GM18508 (cell line): ENCODE data around the gene DCAF6.
"Not testable (repeated sequence)": the region's sequence is repeated elsewhere in the genome, so short reads cannot be mapped to it uniquely, and the experiment has no call there.

Source experiments
- ATAC-seq: cut with Tn5 transposase; IDR thresholded peaks from one replicate; pipeline ENCODE4 v1.9.1; 2021; ENCODE audit warnings: moderate number of reproducible peaks; ENCODE audit not compliant: insufficient read depth, unreplicated experiment

The DCAF6 gene

DNA sequence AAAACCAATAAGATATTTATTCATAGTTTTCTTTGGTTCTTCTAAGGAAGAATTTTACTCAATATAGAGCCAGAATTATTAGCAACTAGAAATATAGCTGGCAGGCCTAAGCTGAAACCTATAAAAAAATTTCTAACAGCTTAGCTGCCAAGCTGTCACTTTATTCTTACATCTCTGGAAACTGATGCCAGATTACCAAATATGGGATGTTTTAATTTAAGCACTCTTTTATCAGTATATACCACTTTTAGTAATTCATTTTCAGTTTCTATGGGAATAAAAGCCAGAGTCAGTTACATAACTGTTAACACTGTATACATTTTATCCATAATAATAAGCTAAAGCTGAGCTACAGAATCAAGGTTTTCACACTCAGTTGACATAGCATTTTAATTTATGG, 69.0 kb downstream of the DCAF6 start:
- no peak for ATAC-seq

DNA sequence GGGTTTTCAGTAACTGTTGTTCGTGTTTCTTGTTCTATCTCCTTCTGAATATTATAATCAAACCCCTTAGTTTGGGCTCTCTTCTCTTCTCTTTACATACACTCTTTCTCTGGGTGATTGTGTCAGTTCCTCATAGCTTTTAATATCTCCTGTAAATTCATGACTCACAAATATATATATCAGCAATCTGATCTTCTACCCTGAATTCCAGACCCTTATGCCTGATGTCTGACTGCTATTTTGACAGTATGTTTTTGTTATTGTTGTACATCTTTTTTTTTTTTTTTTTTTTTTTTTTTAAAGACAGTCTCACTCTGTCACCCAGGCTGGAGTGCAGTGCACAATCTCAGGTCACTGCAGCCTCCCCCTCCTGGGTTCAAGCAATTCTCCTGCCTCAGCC, 71.2 kb downstream of the DCAF6 start:
- no peak for ATAC-seq

DNA sequence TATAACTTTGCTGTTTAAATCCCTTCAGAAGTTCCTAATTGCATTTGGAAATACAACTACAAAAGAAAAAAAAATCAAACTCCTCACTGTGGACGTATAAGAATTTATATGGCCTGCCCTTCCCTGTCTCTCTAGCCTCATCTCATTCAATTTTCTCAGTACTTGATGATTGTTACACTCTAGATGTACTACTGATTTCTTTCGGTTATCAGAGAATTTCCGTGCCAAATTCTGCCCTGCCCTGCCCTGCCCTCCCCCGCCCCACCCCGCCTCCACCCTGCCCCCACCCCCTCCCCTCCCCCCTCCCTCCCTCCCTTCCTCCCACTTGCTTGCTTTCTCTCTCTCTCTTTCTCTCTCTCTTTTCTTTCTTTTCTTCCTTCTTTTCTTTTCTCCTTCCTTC, 72.1 kb downstream of the DCAF6 start:
- no peak for ATAC-seq

DNA sequence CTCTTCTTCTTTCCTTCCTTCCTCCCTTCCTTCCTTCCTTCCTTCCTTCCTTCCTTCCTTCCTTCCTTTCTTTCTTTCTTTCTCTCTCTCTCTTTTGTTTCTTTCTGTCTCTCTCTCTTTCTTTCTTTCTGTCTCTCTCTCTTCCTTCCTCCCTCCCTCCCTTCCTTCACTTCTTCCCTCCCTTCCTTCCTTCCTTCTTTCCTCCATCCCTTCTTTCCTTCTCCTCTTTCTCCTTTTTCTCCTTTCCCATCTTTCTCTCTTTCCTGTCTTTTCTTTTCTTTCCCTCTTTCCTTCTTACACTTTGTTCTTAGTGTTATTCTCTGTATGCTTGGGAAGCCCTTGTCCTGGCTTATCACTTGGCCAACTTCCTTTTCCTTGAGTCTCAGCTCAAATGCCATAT, 72.8 kb downstream of the DCAF6 start:
- no peak for ATAC-seq

DNA sequence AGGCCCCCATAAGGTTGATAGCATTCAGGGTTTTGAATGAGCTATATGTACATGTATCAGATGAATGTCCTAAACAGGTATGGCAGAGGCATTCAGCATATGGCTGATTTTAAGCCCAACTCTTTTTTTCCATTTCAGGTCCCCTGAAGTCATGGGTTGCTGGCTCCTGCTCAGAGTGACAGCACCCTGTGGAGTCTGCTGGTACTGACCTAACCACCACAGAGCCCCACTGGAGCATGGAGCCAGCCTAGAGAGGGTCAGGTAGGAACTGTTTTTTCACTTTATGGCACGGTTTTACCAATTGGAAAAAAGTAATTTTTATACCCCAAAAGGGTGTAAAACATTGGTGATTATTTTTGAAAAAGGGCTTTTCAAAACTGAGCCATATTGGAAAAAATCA, 82.9 kb downstream of the DCAF6 start:
- ATAC-seq, result no peak

DNA sequence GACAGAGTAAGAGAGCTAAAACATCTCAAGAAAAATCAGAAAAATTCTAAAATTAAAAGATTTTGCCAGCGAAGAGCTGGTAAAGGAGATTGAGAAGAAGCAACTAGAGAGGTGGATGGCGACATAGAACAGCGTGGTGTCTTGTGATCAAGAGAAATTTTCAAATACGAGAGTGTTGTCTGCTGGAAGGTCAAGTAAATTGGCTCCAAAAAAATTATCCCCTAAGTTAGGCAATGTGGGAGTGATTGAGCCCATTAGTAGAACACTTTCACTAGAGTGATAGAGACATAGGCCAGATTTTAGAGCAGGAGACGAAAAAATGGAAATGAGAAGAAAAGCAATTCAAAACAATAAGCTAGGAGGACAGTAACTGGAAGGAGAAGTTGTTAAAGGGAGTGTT, 94.7 kb downstream of the DCAF6 start:
- ATAC-seq, result no peak

DNA sequence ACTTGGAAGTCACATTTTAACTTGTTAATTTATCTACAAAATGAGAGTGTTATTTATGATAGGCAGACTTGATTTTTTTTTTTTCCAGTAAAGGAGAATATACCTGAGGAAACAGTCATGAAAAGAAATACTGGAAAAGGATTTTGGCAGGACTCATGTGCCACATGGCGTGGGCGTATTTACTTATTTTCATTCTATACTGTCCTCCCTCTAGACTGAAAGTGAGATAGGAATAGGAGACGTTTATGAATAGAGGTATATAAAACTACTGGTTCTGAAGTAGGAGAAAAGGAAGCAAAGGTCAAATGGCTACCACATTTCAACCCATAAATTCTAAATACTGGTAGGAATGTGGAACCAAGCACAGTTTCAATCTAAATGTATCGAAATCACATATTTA, 95.1 kb downstream of the DCAF6 start:
- ATAC-seq, result no peak

DNA sequence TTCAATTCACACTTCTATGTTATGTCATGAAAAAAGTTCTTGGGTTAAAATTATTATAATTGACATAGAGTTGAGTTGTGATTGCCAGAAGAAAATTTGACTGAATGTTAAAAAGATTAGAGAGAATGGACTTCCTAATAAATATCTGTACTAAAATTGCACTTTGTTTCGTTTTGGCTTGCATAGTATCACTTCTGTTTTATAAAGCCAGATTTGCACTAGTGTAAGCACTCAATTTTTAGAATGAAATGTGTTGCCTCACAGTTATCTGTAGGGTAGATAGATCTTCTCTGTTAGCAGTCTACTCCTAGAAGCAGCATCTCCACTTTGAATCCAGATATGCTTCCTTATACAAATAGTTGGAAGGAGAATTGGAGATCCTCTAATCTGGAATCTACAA, 95.5 kb downstream of the DCAF6 start:
- ATAC-seq, result no peak

DNA sequence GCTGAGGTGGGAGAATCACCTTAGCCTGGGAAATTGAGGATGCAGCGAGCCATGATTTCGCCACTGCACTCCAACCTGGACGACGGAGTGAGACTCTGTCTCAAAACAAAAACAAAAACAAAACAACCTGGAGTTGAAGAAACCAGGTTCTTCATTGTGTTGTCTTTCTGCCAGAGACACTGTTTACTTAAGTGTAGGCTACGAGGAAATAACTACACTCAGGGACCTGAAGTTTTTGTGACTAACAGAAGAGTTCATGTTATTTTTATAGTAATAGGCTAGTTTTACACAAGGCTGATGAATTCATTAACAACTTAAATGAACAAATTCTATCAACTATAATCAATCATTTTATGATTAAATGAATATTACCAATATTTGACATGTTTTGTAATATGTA, 98.9 kb downstream of the DCAF6 start:
- ATAC-seq, result no peak

DNA sequence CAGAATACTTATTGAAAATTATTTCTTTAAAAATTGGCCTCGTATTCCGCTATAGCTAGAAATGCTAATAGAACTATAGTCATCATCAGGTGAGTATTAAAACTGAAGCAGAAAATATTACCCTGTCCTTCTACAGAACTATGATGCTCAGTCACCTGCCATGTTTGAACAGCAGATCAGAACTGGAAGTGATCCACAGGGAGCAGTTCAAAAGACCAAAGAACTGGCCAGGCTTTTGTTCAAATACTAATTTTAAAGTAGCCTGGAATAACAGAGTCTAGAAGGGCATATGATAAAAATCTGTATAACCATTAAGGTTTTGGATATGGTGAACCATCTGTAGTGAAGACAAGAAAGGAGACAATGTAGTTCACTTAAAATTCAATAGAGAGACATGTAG, 105.9 kb downstream of the DCAF6 start:
- no peak for ATAC-seq

DNA sequence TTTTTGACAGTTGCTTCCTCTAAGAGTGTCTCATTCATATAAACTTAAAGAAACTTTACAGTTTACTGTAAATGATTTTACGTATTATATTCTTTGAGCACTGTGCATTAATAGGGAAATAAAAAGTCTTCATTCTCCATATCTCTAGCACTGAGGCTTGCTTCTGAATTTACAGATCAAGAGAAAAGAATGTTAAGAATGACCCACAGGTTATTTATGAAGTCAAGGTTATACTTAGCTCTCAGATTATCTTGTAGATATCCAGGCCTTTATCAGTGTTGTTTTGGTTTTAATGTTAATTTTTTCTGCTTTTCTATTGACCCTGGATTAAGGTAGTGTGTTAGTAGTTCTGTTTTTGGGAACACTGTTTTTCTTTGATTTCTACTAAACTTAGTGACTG, 108.8 kb downstream of the DCAF6 start:
- ATAC-seq, result no peak

DNA sequence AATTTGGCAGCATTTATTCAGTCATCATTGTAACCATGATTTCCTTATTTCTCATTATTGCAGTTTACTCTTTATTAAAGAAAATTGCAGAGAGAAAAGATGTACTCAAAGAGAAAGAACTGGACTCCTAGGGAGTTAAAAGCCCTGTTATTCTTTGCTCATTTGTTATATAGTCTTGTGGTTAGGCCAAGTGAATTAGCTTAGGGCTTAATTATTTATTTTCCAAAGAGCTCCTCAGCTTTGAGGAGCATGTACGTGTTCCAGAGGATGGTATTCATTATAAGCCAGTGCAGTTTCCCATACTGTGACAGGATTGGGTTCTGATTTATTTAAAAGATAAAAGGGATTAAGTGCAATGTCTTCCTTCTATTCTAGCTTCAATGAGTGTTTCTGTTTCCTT, 113.8 kb downstream of the DCAF6 start:
- no peak for ATAC-seq

DNA sequence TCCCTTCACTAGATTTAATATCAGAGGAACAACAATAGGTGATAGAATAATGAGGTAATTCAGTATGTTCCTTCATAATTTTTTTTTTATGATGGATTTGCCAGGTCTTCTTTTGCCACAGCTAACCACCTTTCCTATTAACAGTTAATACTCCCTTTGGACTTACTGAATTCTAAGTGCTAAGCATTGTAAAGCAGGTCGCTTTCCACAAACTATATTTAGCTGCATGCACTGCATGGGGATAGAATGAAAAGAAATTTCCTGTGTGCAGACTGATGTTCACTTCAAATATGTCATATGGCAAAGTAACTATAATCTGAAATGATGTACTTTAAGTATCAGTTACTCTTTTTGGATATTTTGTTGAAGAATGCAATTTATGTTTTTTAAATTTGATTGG, 114.4 kb downstream of the DCAF6 start:
- ATAC-seq, result no peak

DNA sequence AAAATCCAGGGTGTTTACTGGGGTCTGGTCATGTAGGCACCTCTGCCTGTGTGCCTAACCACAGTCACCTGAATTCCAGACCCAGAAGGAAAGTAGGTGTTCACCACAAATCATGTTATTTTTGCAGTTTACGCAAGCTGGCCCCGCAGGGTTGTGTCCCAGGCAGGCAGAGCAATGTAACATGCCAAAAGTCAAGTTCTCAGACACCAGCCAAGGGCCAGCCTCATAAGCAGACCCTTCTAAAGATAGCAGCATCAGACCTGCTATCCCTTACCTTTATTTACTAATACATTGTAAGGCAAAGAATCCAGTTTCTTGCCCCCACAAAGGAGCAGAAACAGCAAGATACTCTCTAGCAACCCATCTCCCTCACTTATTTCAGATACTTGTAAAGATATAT, 117.2 kb downstream of the DCAF6 start:
- no peak for ATAC-seq

DNA sequence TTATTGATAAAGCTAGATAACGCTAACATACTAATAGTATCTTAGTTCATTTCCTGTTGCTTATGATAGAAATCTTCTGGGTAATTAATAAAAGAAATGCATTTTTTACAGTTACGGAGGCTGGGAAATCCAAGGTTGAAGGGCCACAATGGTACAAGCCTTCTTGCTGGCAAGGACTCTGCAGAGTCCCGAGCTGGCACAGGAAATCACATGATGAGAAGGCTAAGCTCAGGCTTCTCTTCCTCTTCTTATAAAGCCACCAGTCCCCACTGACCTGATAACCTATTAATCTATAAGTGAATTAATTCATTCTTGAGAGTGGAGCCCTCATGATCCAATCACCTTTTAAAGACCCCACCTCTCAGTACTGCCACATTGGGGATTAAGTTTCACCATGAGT, 117.6 kb downstream of the DCAF6 start:
- no peak for ATAC-seq

DNA sequence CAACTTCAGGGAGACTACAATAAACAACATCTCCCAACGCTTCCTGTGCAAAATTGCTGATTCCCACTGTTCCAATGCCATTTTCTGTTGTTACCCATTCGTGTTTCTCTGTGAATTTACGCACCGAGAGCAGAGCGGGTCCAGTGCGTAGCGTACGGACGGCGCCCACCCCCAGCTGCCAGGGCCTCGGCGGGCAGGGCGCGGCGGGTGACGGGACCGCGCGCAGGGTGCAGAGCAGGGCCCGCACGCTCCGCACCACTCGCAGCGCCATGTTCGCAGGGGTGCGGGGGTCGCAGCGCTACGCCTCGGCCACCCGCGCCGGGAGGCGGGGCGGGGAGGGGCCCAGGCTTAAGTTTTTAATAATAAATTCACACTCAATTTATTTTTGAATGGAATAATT, 119.7 kb downstream of the DCAF6 start:
- ATAC-seq, result not testable (repeated sequence)

DNA sequence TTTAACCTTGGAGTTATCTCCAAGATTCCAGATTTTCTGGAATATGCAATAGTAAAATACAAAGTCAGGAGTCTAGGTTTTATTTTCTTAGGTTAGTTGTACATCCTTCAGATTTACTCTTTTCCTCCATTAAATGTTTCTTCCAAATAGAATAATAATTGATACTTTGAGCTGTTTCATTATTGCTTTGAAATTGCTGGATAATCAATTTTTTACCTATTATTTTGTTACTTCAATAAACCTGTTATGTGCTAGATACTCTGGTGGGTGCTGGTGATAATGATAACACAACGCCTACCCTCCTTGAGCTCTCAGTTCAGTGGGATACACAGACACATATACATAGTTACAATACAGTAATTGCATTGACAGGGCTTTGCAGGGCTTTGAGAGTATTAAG, 120.9 kb downstream of the DCAF6 start:
- no peak for ATAC-seq

DNA sequence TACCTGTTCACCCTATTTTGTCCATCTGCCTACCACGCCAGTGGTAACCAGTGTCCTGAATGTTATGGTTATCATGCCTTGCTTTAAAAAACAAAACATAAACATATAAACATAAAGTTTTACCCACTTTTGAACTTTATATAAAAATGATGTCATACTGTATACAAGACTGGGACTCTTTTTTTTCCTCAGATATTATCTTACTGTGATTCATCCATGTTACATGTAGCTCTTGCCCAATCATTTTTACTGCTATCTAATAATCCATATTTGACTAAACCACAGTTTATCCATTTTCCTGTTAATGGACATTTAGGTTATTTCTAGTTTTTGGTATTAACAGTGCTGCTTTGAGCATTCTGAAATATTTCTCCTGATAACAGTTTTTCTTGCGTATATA, 121.4 kb downstream of the DCAF6 start:
- ATAC-seq, result no peak

DNA sequence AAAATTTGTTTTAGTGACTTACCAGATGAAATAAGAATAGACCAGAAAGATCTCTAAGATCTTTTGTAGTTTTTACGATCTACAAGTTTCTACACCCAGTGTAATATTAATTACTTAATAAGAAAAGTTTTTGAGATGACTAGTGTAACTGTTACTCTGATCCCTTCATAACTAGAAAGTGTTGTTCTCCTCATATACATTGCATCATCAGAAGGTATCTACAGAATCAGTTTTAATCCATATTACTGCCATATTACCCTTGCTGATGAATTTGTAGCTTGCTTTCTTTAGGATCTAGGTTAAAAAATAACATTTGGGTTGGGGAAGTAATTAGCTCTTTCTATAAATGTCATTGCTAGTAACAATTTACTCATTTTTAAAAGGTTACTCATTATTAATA, 127.7 kb downstream of the DCAF6 start:
- ATAC-seq, result no peak

DNA sequence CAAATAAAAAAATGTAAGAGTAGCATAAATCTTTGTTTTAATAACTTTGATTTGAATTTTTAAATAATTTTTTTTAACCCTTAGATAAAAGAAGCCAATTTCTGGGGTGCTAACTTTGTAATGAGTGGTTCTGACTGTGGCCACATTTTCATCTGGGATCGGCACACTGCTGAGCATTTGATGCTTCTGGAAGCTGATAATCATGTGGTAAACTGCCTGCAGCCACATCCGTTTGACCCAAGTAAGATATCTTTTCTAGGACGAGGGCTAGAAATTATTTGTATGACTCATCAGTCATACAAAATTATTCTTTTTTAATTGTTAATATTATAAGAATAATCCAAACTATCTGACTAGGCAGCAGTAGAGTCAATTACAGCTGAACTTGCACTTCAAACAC, 129.0 kb downstream of the DCAF6 start:
- no peak for ATAC-seq

DNA sequence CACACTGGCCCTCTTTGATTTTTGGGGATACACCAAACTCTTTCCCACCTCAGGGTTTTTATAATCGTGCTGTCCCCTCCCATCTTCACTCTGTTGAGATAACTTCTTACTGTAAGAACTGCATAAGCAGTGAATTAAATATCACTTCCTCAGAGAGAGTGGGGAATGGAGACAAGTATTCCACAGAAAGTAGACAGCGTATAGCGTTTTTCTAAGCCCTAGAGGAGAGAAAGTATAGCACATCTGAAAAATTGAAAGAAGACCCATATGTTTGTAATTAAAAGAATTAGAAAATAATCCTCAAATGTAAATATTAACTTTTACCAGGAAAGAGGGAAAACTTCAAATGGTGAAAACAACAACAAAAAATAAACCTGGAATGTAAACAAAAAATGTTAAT, 132.9 kb downstream of the DCAF6 start:
- ATAC-seq, result no peak

DNA sequence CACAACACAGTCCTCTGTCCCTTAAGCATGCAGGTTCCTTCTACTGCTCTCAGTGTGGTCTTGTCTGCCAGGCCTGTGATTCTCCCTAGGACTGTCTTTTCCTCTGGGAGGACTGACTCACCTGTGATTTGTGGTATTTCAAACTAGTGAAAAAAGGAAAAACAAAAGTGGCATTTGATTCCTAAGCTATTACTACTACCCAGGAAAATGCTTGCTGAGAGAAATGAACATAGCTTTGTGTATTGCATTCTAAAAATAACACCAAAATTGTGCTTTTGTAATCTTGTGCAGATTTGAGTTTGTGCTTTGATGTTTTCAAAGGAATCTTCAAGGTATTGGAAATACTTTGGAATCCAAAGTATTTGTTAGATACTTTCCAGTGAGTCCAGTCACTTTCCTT, 143.3 kb downstream of the DCAF6 start:
- no peak for ATAC-seq

DNA sequence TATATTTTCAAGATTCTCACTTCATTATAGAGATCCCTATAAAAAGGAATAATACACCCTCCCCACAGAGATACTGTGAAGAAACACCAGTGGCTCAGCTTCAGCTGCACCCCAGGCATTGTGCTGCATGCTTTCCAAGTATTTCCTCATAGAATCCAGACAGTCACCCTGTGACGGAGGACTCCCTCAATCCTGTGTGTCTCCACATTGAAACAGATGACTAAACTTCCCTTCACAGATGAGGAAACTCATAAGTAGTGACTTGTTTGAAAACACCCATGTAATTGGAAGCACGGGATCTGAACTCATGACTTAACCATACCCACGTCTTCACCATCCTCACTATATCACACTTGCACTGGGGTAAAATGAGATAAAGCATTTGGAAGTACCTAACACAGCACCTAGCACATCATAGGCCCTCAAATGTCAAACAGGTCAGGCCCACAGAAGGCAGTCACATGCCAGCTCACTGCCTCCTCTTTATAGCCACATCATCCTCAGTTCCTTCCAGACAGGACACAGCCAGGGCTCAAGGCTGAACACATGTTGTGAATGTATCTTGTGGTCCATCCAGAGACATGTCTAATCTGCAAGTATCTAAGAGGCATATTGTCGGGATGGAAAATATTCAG, 145.0 kb downstream of the DCAF6 start:
- ATAC-seq, result no peak
